Measurements from ENCODE around the gene MOV10. TPM values are rescaled to one million over a fixed set of nuclear protein-coding genes. Genes with fewer than 3 reads are reported as not detected.

Gene MOV10
- total and polyA plus RNA-seq, 9 of the 15 experiments (the other 6 are each of a cell fraction or from before 2014, with no cell fraction given): 16.7 to 105 (median 49.5) TPM

DNA sequence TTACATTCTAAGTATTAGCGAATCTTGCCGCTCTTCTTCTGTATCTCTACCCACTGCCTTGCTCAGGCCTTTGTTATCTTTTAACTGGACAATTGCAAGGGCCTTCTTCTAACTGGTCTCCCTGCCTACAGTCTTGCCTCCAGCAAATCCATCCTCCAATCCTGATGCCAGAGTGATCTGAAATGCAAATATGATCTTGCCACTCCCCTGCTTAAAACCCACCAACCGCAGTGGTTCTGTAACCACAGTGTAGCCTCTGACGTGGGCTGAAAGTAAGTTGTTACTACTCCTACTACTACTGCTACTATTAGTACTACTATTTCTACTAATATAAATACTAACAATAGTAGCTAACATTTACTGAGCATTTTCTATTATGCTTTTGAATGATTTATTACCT lies 12.4 kb downstream of the MOV10 start:
- 25% methylated on average over 4 of the region's 4 CpGs for WGBS (ENCODE audit: insufficient coverage, low coverage, missing lambda C conversion rate)
- H3K9me3 ChIP-seq (replicated peaks; ENCODE audit: control insufficient read depth, insufficient read depth, low read depth, low read length): no peaks in the 10 kb centered on the region
- H3K9me1 ChIP-seq (ENCODE audit: control insufficient read depth, insufficient read depth, low read length): peaks cover 8% of the 10 kb centered on the region
- intact Hi-C loops (cut with micrococcal nuclease) (no loop called here), in situ Hi-C loops (cut with MboI) (no loop called here)
- no peak overlapping the region; the same call in 1 of the 2 replicates for H3K4me2 ChIP-seq (ENCODE audit: insufficient read depth, low read length)
- ATAC-seq (peak; percentile 87), DNase-seq (ENCODE audit: extremely low read depth in 1 of 4, low spot score in 3 of 4) (peak in 2 of 4 experiments; percentile 64 to 69), FAIRE-seq (peak; percentile 44)
- CTCF ChIA-PET (ENCODE audit: low intra/inter-chr PET ratio): no interaction called here
- peaks cover 5% of the 10 kb centered on the region; the same call in 1 of the 3 replicates for H3K79me2 ChIP-seq (ENCODE audit: control insufficient read depth, insufficient read depth, low read length)
- no peak for TF ChIP-seq SRSF7 (optimal IDR thresholded peaks at IDR 0.05; ENCODE audit: low read depth, low read length)
- peak in 1 of 2 experiments; percentile 14; a peak in 1 of 4 replicates for TF ChIP-seq RCOR1 (IDR thresholded peaks at IDR 0.05; ENCODE audit: borderline replicate concordance in 1 of 2, low read depth in 2 of 2, low read length in 2 of 2)
- TF ChIP-seq, protein P1, sequence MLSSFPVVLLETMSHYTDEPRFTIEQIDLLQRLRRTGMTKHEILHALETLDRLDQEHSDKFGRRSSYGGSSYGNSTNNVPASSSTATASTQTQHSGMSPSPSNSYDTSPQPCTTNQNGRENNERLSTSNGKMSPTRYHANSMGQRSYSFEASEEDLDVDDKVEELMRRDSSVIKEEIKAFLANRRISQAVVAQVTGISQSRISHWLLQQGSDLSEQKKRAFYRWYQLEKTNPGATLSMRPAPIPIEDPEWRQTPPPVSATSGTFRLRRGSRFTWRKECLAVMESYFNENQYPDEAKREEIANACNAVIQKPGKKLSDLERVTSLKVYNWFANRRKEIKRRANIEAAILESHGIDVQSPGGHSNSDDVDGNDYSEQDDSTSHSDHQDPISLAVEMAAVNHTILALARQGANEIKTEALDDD (IDR thresholded peaks at IDR 0.05): peak; percentile 38; the same call in 1 of the 2 replicates
- H3K36me3 ChIP-seq (ENCODE audit: control insufficient read depth, insufficient read depth, low read length): peaks cover 42% of the 10 kb centered on the region
- H2AFZ ChIP-seq (ENCODE audit: low read depth, low read length): no peak overlapping the region
- no peak overlapping the region for H3K4me3 ChIP-seq
- no peak overlapping the region for H3K9ac ChIP-seq (ENCODE audit: insufficient read depth in 1 of 2, low read depth in 2 of 2, low read length in 2 of 2)
- POLR2A ChIA-PET: interaction anchor here (0.6 to 3.3 kb wide), 2 partner anchors 12 to 524 kb away, joined by 3 to 31 read pairs; no protein-coding TSS in a partner anchor
- no peaks in the 10 kb centered on the region for H3K27me3 ChIP-seq (ENCODE audit: control insufficient read depth in 2 of 2, insufficient read depth in 2 of 2, low read length in 2 of 2)
- H3K27ac ChIP-seq (ENCODE audit: extremely low read depth, low read depth, low read length): no peak overlapping the region
- no TSS peak for BruUV-seq (replicated peaks)
- peaks cover 6% of the 10 kb centered on the region for H4K20me1 ChIP-seq (replicated peaks; ENCODE audit: control insufficient read depth, insufficient read depth, low read length)
- peaks cover 18% of the 10 kb centered on the region in 2 experiments; a peak in 4 of 5 replicates for H3K4me1 ChIP-seq (replicated peaks in 1 of 2; ENCODE audit: control insufficient read depth in 2 of 2, insufficient read depth in 2 of 2, low read length in 2 of 2)

DNA sequence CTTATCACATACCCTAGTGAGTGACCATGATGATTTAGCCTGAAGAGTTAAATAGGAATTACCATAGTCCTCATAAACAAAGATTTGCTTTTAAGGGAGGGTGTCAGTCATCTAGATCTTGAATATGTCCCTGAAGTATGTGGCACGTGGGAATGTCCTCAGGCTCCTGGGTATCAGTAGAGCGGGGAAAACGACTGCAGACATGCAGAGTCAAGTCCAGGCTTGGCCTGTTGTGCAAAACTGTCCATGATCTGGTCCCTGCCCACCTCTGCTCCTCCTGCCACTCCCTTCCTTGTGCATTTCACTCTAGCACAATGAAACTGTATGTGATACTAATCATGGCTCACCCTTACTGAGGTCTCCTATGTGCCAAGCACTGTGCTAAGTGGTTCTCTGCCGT lies 12.9 kb downstream of the MOV10 start:
- intact Hi-C loops (cut with micrococcal nuclease): no loop called here
- TF ChIP-seq, protein P2, sequence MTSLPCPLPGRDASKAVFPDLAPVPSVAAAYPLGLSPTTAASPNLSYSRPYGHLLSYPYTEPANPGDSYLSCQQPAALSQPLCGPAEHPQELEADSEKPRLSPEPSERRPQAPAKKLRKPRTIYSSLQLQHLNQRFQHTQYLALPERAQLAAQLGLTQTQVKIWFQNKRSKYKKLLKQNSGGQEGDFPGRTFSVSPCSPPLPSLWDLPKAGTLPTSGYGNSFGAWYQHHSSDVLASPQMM (CRISPR knock-in tag; IDR thresholded peaks at IDR 0.05): no peak
- TF ChIP-seq BCL6 (CRISPR knock-in tag; IDR thresholded peaks at IDR 0.05): no peak
- no peak for TF ChIP-seq EP400 (IDR thresholded peaks at IDR 0.05)
- TF ChIP-seq HDAC2 (IDR thresholded peaks at IDR 0.05): no peak
- TF ChIP-seq SMARCE1 (IDR thresholded peaks at IDR 0.05): no peak
- no peak for TF ChIP-seq MEF2A (IDR thresholded peaks at IDR 0.05; ENCODE audit: control insufficient read depth, low read depth, low read length)
- TF ChIP-seq, protein P3, sequence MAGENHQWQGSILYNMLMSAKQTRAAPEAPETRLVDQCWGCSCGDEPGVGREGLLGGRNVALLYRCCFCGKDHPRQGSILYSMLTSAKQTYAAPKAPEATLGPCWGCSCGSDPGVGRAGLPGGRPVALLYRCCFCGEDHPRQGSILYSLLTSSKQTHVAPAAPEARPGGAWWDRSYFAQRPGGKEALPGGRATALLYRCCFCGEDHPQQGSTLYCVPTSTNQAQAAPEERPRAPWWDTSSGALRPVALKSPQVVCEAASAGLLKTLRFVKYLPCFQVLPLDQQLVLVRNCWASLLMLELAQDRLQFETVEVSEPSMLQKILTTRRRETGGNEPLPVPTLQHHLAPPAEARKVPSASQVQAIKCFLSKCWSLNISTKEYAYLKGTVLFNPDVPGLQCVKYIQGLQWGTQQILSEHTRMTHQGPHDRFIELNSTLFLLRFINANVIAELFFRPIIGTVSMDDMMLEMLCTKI (IDR thresholded peaks at IDR 0.05; ENCODE audit: partially characterized antibody): no peak
- TF ChIP-seq, protein P4, sequence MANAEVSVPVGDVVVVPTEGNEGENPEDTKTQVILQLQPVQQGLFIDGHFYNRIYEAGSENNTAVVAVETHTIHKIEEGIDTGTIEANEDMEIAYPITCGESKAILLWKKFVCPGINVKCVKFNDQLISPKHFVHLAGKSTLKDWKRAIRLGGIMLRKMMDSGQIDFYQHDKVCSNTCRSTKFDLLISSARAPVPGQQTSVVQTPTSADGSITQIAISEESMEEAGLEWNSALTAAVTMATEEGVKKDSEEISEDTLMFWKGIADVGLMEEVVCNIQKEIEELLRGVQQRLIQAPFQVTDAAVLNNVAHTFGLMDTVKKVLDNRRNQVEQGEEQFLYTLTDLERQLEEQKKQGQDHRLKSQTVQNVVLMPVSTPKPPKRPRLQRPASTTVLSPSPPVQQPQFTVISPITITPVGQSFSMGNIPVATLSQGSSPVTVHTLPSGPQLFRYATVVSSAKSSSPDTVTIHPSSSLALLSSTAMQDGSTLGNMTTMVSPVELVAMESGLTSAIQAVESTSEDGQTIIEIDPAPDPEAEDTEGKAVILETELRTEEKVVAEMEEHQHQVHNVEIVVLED (CRISPR knock-in tag; IDR thresholded peaks at IDR 0.05): no peak

More for the DNA sequence above, 12.9 kb downstream of the MOV10 start:
- POLR2A ChIA-PET: interaction anchor here (2.9 to 3.2 kb wide), 2 partner anchors 11 to 12 kb away, joined by 18 to 30 read pairs; partner anchors contain the start of gene MOV10
- Histone ChIP-seq H3K4me2 (ENCODE audit: insufficient read depth, low read length) (no peak overlapping the region), H3K4me3 (no peak overlapping the region), H3K27me3 (ENCODE audit: control insufficient read depth in 2 of 2, insufficient read depth in 2 of 2, low read length in 2 of 2) (no peaks in the 10 kb centered on the region), H3K9me3 (replicated peaks; ENCODE audit: control insufficient read depth, insufficient read depth, low read depth, low read length) (no peaks in the 10 kb centered on the region), H4K20me1 (replicated peaks; ENCODE audit: control insufficient read depth, insufficient read depth, low read length) (peaks cover 6% of the 10 kb centered on the region), H3K4me1 (replicated peaks in 1 of 2; ENCODE audit: control insufficient read depth in 2 of 2, insufficient read depth in 2 of 2, low read length in 2 of 2) (peaks cover 18% of the 10 kb centered on the region in 2 experiments; a peak in 4 of 5 replicates), H3K9me1 (ENCODE audit: control insufficient read depth, insufficient read depth, low read length) (peaks cover 9% of the 10 kb centered on the region), H3K36me3 (ENCODE audit: control insufficient read depth, insufficient read depth, low read length) (peaks cover 47% of the 10 kb centered on the region), H3K27ac (ENCODE audit: extremely low read depth, low read depth, low read length) (no peak overlapping the region), H3K79me2 (ENCODE audit: control insufficient read depth, insufficient read depth, low read length) (peaks cover 5% of the 10 kb centered on the region; the same call in 1 of the 3 replicates), H2AFZ (ENCODE audit: low read depth, low read length) (no peak overlapping the region), H3K9ac (ENCODE audit: insufficient read depth in 1 of 2, low read depth in 2 of 2, low read length in 2 of 2) (no peak overlapping the region; a peak in 1 of 4 replicates)
- ATAC-seq (no peak), DNase-seq (ENCODE audit: extremely low read depth in 1 of 4, low spot score in 3 of 4) (peak in 1 of 4 experiments; percentile 5), FAIRE-seq (no peak)
- CTCF ChIA-PET (ENCODE audit: low intra/inter-chr PET ratio): no interaction called here
- in situ Hi-C loops (cut with MboI): no loop called here
- BruUV-seq (replicated peaks): no TSS peak
- 78% methylated on average over 4 of the region's 4 CpGs for WGBS (ENCODE audit: insufficient coverage, low coverage, missing lambda C conversion rate)
